Bronchial epithelial cell (primary cell): ENCODE data around the gene NUP85. TPM values are rescaled to one million over a fixed set of nuclear protein-coding genes. Genes with fewer than 3 reads are reported as not detected.
"Not testable (repeated sequence)": the region's sequence is repeated elsewhere in the genome, so short reads cannot be mapped to it uniquely, and the experiment has no call there.

Experiments
- DNase-seq: peaks from one replicate; pipeline ENCODE4 v3.0.0-alpha.2; 2010; ENCODE audit warnings: low read depth
- FAIRE-seq: peaks from 2 replicates; lab custom pipeline; 2011; peaks lifted over from hg19 to GRCh38; lab: Jason Lieb, UNC
- H3K27me3 ChIP-seq: 2 replicates; pipeline ENCODE4 v1.5.1; 2011; ENCODE audit warnings: low read length; ENCODE audit not compliant: control insufficient read depth, insufficient read depth
- H3K36me3 ChIP-seq: 2 replicates; pipeline ENCODE4 v1.5.1; 2011; ENCODE audit warnings: low read length; ENCODE audit not compliant: control insufficient read depth, insufficient read depth
- H3K4me3 ChIP-seq: 2 replicates; pipeline ENCODE4 v1.5.1; 2011; ENCODE audit warnings: mild to moderate bottlenecking, low read depth, low read length, control low read depth
- CTCF ChIP-seq: IDR thresholded peaks from 2 replicates; pipeline ENCODE4 v1.5.1; 2011; ENCODE audit warnings: mild to moderate bottlenecking, moderate library complexity, low read length, control low read depth, inconsistent platforms; ENCODE audit not compliant: insufficient read depth, severe bottlenecking
- total RNA-seq: library from RNA; depleted of rRNA; stranded (reverse); fragments of >200 nt; gene quantifications from 2 replicates; pipeline ENCODE4 v1.2.1, GENCODE V29; 2014

Gene NUP85
- total RNA-seq, 1 donor from 2014 or later: 22.4 TPM

DNA sequence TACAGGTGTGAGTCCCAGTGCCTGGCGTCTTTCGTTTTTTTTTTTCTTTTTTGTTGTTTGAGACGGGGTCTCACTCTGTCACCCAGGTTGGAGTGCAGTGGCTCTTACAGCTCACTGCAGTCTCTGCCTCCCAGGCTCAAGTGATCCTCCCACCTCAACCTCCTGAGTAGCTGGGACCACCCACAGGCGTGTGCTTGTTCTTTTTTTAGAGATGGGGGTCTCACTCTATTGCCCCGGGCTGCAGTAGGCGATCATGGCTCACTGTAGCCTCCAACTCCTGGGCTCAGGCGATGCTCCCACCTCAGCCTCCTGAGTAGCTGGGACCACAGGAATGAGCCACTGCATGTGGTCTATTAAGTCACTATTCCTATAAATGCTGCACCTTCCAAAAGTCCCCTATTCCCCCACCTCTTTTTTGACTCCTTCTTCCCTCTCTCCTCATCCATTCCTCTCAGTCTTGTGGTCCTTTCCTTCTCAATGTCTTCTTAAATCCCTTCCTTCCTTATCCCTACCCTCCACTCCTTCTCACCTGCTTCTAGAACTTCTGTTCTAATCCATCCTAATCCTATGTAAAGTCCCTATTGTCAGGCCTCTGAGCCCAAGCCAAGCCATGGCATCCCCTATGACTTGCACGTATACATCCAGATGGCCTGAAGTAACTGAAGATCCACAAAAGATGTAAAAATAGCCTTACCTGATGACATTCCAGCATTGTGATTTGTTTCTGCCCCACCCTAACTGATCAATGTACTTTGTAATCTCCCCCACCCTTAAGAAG is 46.7 kb downstream of the NUP85 start:
- no peak for TF ChIP-seq CTCF
- Histone ChIP-seq H3K36me3 (peaks cover 2% of the 10 kb centered on the region), H3K27me3 (no peaks in the 10 kb centered on the region), H3K4me3 (no peak overlapping the region)
- FAIRE-seq: no peak
- no peak for DNase-seq

DNA sequence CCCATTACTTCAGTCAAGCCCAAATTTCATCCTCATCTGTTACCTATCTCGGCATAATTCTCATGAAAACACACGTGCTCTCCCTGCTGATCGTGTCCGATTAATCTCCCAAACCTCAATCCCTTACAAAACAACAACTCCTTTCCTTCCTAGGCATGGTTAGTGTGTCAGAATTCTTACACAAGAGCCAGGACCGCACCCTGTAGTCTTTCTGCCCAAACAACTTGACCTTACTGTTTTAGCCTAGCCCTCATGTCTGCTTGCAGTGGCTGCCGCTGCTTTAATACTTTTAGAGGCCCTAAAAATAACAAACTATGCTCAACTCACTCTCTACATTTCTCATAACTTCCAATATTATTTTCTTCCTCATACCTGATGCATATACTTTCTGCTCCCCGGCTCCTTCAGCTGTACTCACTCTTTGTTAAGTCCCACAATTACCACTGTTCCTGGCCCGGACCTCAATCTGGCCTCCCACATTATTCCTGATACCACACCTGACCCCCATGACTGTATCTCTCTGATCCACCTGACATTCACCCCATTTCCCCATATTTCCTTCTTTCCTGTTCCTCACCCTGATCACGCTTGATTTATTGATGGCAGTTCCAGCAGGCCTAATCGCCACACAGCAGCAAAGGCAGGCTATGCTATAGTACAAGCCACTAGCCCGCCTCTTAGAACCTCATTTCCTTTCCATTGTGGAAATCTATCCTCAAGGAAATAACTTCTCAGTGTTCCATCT is 50.6 kb downstream of the NUP85 start:
- H3K36me3 ChIP-seq, H3K27me3 ChIP-seq, FAIRE-seq, H3K4me3 ChIP-seq, DNase-seq: not testable (repeated sequence)

GRCh38 chr17:75257228-75257627 is 51.7 kb downstream of the NUP85 start:
- H3K4me3 ChIP-seq, H3K27me3 ChIP-seq, DNase-seq, H3K36me3 ChIP-seq, FAIRE-seq: not testable (repeated sequence)

DNA sequence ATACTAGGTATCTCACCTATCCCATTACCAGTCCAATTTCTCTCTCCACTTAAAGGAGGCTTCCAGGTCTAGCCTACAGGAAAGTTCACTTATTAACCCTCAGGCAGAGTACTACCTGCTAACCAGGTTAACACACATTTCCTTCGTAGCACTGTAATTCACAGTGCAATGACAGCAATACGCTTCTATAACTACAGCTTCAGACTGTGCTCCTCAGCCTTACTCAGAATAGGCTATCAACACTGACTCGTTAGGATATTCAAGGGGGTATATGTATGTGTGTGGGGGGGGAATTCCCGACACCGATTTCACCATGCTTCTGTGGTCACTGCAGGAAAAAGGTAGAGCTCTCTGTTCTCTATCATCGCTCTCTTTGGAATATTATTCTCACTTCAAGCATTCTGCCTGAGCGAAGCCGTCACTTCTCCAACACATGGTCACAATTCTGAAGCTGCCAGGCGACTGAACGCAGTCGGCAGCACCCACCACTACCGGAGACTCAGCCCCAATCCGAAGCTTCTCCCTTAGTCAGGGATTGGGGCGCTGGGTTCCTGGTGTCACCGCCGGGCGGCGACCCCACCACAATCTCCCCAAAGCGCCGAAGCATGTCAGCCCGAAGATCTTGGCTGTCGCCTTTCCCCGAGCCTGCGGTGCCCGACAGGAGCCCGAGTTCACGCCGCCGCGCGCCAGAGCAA is 55.3 kb downstream of the NUP85 start:
- peak; percentile 4 for TF ChIP-seq CTCF
- no peaks in the 10 kb centered on the region for H3K27me3 ChIP-seq
- no peak for FAIRE-seq

DNA sequence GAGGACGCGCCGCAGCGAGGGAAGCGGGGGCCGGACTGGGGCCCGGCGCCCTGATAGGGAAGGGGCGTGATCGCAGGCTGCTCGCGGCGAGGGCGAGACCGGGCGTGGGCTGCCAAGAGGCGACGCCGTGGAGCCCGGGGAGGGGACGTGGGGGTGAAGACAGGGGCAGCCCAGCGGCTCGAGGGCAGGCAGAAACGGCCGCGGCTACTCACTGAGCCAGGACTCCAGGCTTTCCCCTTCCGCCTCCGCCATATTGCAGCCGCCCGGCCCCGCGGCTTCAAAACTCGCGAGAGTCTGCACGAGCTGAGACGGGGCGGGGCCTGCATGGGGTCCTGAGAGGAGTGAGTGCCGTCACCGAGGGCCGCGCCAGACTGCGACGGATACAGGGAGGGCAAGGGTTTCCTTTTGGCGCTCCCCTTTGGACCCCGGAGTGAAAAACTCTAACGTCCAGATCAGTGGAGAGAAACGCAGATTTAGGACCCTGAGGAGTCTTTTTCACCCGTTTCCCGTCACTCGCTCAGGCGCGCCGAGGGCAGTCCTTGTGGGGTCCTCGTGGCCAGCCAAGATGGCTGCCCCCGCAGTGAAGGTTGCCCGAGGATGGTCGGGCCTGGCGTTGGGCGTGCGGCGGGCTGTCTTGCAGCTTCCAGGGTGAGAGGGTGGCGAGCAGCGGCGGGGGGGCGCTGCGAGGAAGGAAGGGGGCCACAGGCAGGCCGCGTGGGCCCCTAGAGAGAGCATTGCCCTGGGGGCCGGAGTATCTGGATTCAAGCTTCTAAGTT is 56.0 kb downstream of the NUP85 start, which contains the start of the genes GGA3 and MRPS7:
TSS of gene GGA3 (minus strand) at position 271 of the 776 bp plus-strand sequence. CDS start at position 252, 19 bp downstream.
TSS of gene MRPS7 (plus strand) at position 544 of the 776 bp plus-strand sequence. CDS start at position 566, 22 bp downstream.
- no peak for TF ChIP-seq CTCF
- Histone ChIP-seq H3K4me3 (peak within 1 kb of the TSS; percentile 60), H3K36me3 (peaks cover 13% of the 10 kb centered on the region), H3K27me3 (no peaks in the 10 kb centered on the region)
- peak; percentile 76 for DNase-seq
- no peak for FAIRE-seq

More for the DNA sequence above, 55.3 kb downstream of the NUP85 start:
- DNase-seq: peak; percentile 30
- peaks cover 8% of the 10 kb centered on the region for H3K36me3 ChIP-seq
- H3K4me3 ChIP-seq: peak overlapping the region; percentile 60

DNA sequence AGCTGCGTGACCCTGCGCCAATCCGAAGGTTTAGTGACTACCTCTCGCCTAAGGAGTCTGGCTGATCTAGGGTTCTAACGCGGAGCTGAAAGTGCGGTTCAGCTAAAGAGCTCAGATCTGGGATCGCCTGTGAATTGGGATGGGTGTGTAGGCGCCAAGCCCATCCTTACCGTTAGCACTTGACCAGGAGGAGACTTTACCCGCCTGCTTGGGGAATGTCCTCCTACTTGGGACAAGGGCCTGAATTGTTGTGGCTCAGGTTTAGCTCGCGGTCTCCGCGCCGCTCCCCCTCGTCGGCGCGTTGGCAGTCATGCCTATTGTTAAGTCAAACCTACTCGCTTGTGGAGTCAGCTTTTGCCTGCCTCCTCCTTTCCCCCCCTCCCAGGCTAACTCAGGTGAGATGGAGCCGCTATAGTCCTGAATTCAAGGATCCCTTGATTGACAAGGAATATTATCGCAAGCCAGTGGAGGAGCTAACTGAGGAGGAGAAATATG is 56.7 kb downstream of the NUP85 start:
- H3K36me3 ChIP-seq: peaks cover 18% of the 10 kb centered on the region
- TF ChIP-seq CTCF: no peak
- FAIRE-seq (no peak), DNase-seq (peak; percentile 35)
- no peaks in the 10 kb centered on the region for H3K27me3 ChIP-seq
- H3K4me3 ChIP-seq: peak overlapping the region; percentile 60
